HCT116 (cell line): ENCODE data around the gene SRGN. TPM values are rescaled to one million over a fixed set of nuclear protein-coding genes. Genes with fewer than 3 reads are reported as not detected.

ENCODE experiments used
- ATAC-seq: fragments of 200-7000 bp; cut with Tn5 transposase; 2 replicates; pipeline ENCODE4 v1.9.1; 2020; ENCODE audit warnings: mild to moderate bottlenecking, moderate library complexity
- BruUV-seq: library from RNA; stranded (reverse); fragments of 400-500 nt; replicated peaks from 2 replicates; lab custom pipeline; 2021; lab: Mats Ljungman, UMichigan
- CTCF ChIA-PET: fragments of 300-600 bp; sonication (Branson Sonifier 250); formaldehyde crosslinking; loops from one replicate; lab custom pipeline; 2021; ENCODE audit warnings: antibody characterized with exemption; lab: Charles Lee
- POLR2A ChIA-PET: fragments of 300-600, 350-600 bp; sonication (Branson Sonifier 250); formaldehyde crosslinking; loops from one replicate; lab custom pipeline; 2021; ENCODE audit warnings: antibody characterized with exemption; lab: Charles Lee
- RAD21 ChIA-PET, 2 experiments: fragments of 300-600 bp; sonication (Branson Sonifier 250); formaldehyde crosslinking; loops; one replicate each; lab custom pipeline; 2023; ENCODE audit warnings: low total read pairs in 2 of 2; ENCODE audit not compliant: uncharacterized antibody in 2 of 2, unreplicated experiment in 2 of 2, low non-redundant PET in 1 of 2; lab: Charles Lee
- DNase-seq: peaks from one replicate; pipeline ENCODE4 v3.0.0-alpha.2; 2010; ENCODE audit warnings: low read depth, low spot score
- H2AFZ ChIP-seq: fragments of 200-600 bp; shearing (Covaris generic), sonication (generic); 2 replicates; pipeline ENCODE4 v1.6.1; 2017; ENCODE audit warnings: low read depth, mixed run types, mixed read lengths, antibody characterized with exemption, low read length; ENCODE audit not compliant: poor library complexity, severe bottlenecking
- H3K27ac ChIP-seq: 2 replicates; pipeline ENCODE4 v1.5.1; 2012; ENCODE audit warnings: low read depth, low read length
- H3K27me3 ChIP-seq: fragments of 200-600 bp; sonication (generic); 2 replicates; pipeline ENCODE4 v1.6.1; 2016; ENCODE audit warnings: mixed run types, low read length, mixed read lengths; ENCODE audit not compliant: insufficient read depth
- H3K36me3 ChIP-seq, 2 experiments: fragments of 200-500 bp in 1 of 2; fragments of 200-600 bp in 1 of 2; sonication (Bioruptor generic) in 1 of 2; sonication (generic) in 1 of 2; 2 replicates each; pipeline versions ENCODE4 v1.5.1 to v1.6.1; 2014 to 2016; ENCODE audit warnings: low read length in 2 of 2, inconsistent platforms in 1 of 2, mixed read lengths in 1 of 2, mixed run types in 1 of 2; ENCODE audit not compliant: insufficient read depth in 2 of 2, control insufficient read depth in 1 of 2
- H3K4me1 ChIP-seq, 2 experiments: fragments of 200-600 bp in 1 of 2; sonication (generic) in 1 of 2; 2 replicates each; pipeline versions ENCODE4 v1.5.1 to v1.6.1; 2012 to 2017; ENCODE audit warnings: low read length in 2 of 2, inconsistent platforms in 1 of 2, mild to moderate bottlenecking in 1 of 2, mixed read lengths in 1 of 2, mixed run types in 1 of 2, moderate library complexity in 1 of 2; ENCODE audit not compliant: insufficient read depth in 2 of 2, control insufficient read depth in 1 of 2
- H3K4me2 ChIP-seq: fragments of 200-600 bp; sonication (generic); 2 replicates; pipeline ENCODE4 v1.6.1; 2017; ENCODE audit warnings: mixed run types, low read length, mixed read lengths
- H3K4me3 ChIP-seq, 2 experiments: fragments of 200-600 bp in 1 of 2; sonication (generic) in 1 of 2; replicated peaks in 1 of 2; 2 replicates each; pipeline ENCODE4 v1.5.1; 2011 to 2016; ENCODE audit warnings: low read length in 2 of 2, control low read depth in 1 of 2, low read depth in 1 of 2, mild to moderate bottlenecking in 1 of 2, mixed read lengths in 1 of 2, mixed run types in 1 of 2
- H3K79me2 ChIP-seq: fragments of 200-600 bp; sonication (generic); 2 replicates; pipeline ENCODE4 v1.6.1; 2017; ENCODE audit warnings: mild to moderate bottlenecking, mixed run types, low read length, moderate library complexity, mixed read lengths; ENCODE audit not compliant: insufficient read depth
- H3K9ac ChIP-seq: fragments of 200-600 bp; sonication (generic); 2 replicates; pipeline ENCODE4 v1.6.1; 2016; ENCODE audit warnings: low read length, mixed read lengths
- H3K9me2 ChIP-seq: fragments of 200-600 bp; sonication (generic), shearing (Covaris generic); 2 replicates; pipeline ENCODE4 v1.6.1; 2017; ENCODE audit warnings: mixed run types, mild to moderate bottlenecking, moderate library complexity; ENCODE audit not compliant: insufficient read depth
- H3K9me3 ChIP-seq, 2 experiments: fragments of 200-500 bp in 1 of 2; fragments of 200-600 bp in 1 of 2; sonication (Bioruptor generic) in 1 of 2; sonication (generic) in 1 of 2; 2 replicates each; pipeline ENCODE4 v1.6.1; 2014 to 2017; ENCODE audit warnings: low read length in 2 of 2, mixed read lengths in 2 of 2, inconsistent platforms in 1 of 2, low read depth in 1 of 2, mild to moderate bottlenecking in 1 of 2, mixed run types in 1 of 2, moderate library complexity in 1 of 2; ENCODE audit not compliant: control insufficient read depth in 1 of 2, insufficient read depth in 1 of 2
- H4K20me1 ChIP-seq: fragments of 200-600 bp; sonication (generic), shearing (Covaris generic); 2 replicates; pipeline ENCODE4 v1.6.1; 2017; ENCODE audit warnings: mixed run types, mild to moderate bottlenecking, moderate library complexity; ENCODE audit not compliant: insufficient read depth
- RAD21 ChIP-seq: IDR thresholded peaks from 2 replicates; pipeline ENCODE4 v1.6.1; 2012; ENCODE audit warnings: low read depth, mild to moderate bottlenecking
- SIN3A ChIP-seq: IDR thresholded peaks from 2 replicates; pipeline ENCODE4 v1.6.1; 2012; ENCODE audit warnings: low read depth
- YY1 ChIP-seq: IDR thresholded peaks from 2 replicates; pipeline ENCODE4 v1.6.1; 2011; ENCODE audit warnings: low read length, low read depth, moderate library complexity, mild to moderate bottlenecking; ENCODE audit not compliant: insufficient replicate concordance; ENCODE audit errors: extremely low read depth
- ZNF274 ChIP-seq: fragments of 200-500 bp; sonication (Bioruptor generic); IDR thresholded peaks from 2 replicates; pipeline ENCODE4 v1.6.1; 2014; ENCODE audit warnings: mild to moderate bottlenecking, low read depth, low read length, inconsistent platforms
- intact Hi-C: fragments of 100-400 bp; cut with micrococcal nuclease; formaldehyde crosslinking; loops from 2 replicates; pipeline ENCODE4 v1.10.0; 2022
- total RNA-seq: library from RNA; stranded (reverse); gene quantifications from one replicate; pipeline ENCODE4 v1.2.1, GENCODE V29; 2021; ENCODE audit not compliant: unreplicated experiment
- TF ChIP-seq, protein P1 (sequence below), 3 experiments: fragments of 200-600 bp in 1 of 3; sonication (generic) in 1 of 3; IDR thresholded peaks in 2 of 3; conservative IDR thresholded peaks in 1 of 3; 2 replicates each; pipeline ENCODE4 v1.5.1; 2012 to 2017; ENCODE audit warnings: low read depth in 2 of 3, low read length in 2 of 3, antibody characterized with exemption in 1 of 3, borderline replicate concordance in 1 of 3, control low read depth in 1 of 3, mild to moderate bottlenecking in 1 of 3, mixed read lengths in 1 of 3, mixed run types in 1 of 3, moderate library complexity in 1 of 3; ENCODE audit not compliant: insufficient read depth in 1 of 3
- TF ChIP-seq, protein P2 (sequence below): IDR thresholded peaks from 2 replicates; pipeline ENCODE4 v1.6.1; 2012; ENCODE audit warnings: low read depth
- TF ChIP-seq, protein P3 (sequence below): IDR thresholded peaks from 2 replicates; pipeline ENCODE4 v1.6.1; 2012

SRGN gene
- total RNA-seq, 1 experiment from 2014 or later: 1.8 TPM

DNA sequence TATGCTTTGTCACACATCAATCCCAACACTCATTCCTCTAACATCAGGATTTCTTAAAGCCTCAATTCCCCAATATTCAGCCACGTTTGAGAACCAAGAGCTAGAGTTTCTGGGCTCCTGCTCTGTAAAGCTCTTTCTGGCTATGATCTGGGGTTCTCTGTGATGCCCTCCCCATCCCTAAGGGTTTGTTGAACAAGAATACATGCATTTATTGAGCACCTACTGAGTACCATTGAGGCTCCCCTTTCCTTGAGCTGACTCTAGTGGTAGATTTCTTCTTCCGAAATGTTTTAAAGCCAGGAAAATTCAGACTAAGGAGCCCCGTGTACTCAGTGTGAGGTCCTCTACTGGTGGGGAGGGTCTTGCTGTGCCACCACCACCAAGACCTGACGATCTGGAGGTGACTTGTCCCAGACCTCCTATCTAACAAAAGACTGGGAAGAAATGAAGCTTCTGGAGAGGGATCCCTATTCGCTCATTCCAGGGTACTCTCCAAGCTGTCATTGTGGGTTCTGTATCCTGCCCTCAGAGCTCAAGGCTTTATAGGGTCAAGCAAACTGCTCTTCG, 23.1 kb upstream of the SRGN start:
- Histone ChIP-seq H3K9me3 (no peaks in the 10 kb centered on the region), H4K20me1 (no peaks in the 10 kb centered on the region), H2AFZ (no peak overlapping the region), H3K4me2 (no peak overlapping the region), H3K4me1 (peaks cover 0 to 9% of the 10 kb centered on the region in 2 experiments; a peak in 2 of 4 replicates), H3K9ac (no peak overlapping the region), H3K27me3 (no peaks in the 10 kb centered on the region), H3K9me2 (no peaks in the 10 kb centered on the region), H3K4me3 (no peak overlapping the region), H3K79me2 (no peaks in the 10 kb centered on the region), H3K27ac (no peak overlapping the region), H3K36me3 (no peaks in the 10 kb centered on the region)
- intact Hi-C loops: no loop called here
- DNase-seq (no peak), ATAC-seq (no peak)
- no TSS peak for BruUV-seq
- TF ChIP-seq, protein P1, sequence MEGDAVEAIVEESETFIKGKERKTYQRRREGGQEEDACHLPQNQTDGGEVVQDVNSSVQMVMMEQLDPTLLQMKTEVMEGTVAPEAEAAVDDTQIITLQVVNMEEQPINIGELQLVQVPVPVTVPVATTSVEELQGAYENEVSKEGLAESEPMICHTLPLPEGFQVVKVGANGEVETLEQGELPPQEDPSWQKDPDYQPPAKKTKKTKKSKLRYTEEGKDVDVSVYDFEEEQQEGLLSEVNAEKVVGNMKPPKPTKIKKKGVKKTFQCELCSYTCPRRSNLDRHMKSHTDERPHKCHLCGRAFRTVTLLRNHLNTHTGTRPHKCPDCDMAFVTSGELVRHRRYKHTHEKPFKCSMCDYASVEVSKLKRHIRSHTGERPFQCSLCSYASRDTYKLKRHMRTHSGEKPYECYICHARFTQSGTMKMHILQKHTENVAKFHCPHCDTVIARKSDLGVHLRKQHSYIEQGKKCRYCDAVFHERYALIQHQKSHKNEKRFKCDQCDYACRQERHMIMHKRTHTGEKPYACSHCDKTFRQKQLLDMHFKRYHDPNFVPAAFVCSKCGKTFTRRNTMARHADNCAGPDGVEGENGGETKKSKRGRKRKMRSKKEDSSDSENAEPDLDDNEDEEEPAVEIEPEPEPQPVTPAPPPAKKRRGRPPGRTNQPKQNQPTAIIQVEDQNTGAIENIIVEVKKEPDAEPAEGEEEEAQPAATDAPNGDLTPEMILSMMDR (IDR thresholded peaks at IDR 0.05 in 2 of 3, conservative IDR thresholded peaks at IDR 0.05 in 1 of 3; ENCODE audit: borderline replicate concordance in 1 of 3, insufficient read depth in 1 of 3, low read depth in 2 of 3, low read length in 2 of 3): peak in 2 of 3 experiments; percentile 22 to 29; a peak in 1 of 6 replicates
- no peak for TF ChIP-seq YY1
- POLR2A ChIA-PET: no interaction called here
- CTCF ChIA-PET: interaction anchor here (0.7 kb wide), 1 partner anchor 497 kb away, joined by 3 read pairs; no protein-coding TSS in a partner anchor
- RAD21 ChIA-PET: no interaction called here

DNA sequence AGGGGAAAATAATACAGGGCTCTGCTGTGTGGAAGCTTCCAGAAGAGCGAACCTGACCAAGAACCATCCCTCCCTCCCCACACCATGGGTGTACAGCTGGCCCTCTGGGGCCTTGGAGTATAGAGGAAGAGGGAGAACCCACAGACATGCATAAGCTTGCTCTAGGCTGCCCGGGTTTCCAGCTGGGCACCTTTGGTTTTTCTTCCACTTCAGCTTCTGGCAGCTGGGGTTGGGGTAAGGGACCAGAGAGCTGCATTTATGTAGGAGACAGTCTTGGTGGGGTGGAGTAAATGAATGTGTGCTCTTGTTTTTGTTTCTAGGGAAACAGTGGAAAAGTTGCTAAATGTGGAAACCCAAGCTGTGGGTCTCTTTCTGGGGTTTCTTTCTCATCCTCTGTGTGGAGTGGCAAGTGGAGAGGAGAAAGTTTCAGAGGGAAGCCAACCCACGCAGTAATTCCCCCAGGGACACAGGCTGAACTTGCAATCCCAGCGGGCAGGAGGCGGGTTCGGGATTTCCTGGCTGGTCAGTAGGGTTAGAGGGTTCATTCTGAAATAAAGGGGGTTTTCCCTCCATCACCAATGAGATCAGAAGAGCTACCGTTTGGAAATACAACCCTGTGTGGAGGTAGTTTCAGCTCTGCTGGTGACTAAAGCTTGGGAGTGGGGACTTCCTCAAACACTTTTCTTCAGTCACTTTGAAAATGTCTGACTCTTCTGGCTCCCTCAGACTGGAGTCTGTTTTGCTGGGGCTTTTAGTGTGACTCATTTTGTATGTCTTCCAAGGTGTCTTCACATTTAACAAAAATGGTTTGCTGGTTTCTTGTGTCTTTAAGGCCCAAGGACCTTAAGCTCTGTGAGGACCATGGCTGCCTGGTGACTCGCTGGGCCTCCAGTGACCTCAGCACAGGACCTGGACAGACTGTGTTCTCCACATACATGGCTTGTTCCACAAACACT, 22.2 kb upstream of the SRGN start:
- H2AFZ ChIP-seq: no peak overlapping the region
- RAD21 ChIA-PET: no interaction called here
- intact Hi-C loops: no loop called here
- no peak for TF ChIP-seq ZNF274
- TF ChIP-seq RAD21: no peak
- TF ChIP-seq SIN3A: no peak
- TF ChIP-seq, protein P2, sequence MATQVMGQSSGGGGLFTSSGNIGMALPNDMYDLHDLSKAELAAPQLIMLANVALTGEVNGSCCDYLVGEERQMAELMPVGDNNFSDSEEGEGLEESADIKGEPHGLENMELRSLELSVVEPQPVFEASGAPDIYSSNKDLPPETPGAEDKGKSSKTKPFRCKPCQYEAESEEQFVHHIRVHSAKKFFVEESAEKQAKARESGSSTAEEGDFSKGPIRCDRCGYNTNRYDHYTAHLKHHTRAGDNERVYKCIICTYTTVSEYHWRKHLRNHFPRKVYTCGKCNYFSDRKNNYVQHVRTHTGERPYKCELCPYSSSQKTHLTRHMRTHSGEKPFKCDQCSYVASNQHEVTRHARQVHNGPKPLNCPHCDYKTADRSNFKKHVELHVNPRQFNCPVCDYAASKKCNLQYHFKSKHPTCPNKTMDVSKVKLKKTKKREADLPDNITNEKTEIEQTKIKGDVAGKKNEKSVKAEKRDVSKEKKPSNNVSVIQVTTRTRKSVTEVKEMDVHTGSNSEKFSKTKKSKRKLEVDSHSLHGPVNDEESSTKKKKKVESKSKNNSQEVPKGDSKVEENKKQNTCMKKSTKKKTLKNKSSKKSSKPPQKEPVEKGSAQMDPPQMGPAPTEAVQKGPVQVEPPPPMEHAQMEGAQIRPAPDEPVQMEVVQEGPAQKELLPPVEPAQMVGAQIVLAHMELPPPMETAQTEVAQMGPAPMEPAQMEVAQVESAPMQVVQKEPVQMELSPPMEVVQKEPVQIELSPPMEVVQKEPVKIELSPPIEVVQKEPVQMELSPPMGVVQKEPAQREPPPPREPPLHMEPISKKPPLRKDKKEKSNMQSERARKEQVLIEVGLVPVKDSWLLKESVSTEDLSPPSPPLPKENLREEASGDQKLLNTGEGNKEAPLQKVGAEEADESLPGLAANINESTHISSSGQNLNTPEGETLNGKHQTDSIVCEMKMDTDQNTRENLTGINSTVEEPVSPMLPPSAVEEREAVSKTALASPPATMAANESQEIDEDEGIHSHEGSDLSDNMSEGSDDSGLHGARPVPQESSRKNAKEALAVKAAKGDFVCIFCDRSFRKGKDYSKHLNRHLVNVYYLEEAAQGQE: no peak
- TF ChIP-seq, protein P3, sequence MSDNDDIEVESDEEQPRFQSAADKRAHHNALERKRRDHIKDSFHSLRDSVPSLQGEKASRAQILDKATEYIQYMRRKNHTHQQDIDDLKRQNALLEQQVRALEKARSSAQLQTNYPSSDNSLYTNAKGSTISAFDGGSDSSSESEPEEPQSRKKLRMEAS: no peak

More for the DNA sequence above, 22.2 kb upstream of the SRGN start:
- H3K27ac ChIP-seq: no peak overlapping the region
- no peak overlapping the region for H3K4me2 ChIP-seq
- H3K9ac ChIP-seq: no peak overlapping the region
- no peaks in the 10 kb centered on the region for H3K27me3 ChIP-seq
- BruUV-seq: no TSS peak
- H3K36me3 ChIP-seq: no peaks in the 10 kb centered on the region
- no peaks in the 10 kb centered on the region for H3K79me2 ChIP-seq
- no peaks in the 10 kb centered on the region for H3K9me3 ChIP-seq
- ATAC-seq (no peak), DNase-seq (no peak)
- POLR2A ChIA-PET: no interaction called here
- peaks cover 0 to 9% of the 10 kb centered on the region in 2 experiments; a peak in 2 of 4 replicates for H3K4me1 ChIP-seq
- CTCF ChIA-PET: no interaction called here
- H3K4me3 ChIP-seq: no peak overlapping the region
- H4K20me1 ChIP-seq: no peaks in the 10 kb centered on the region
- no peaks in the 10 kb centered on the region for H3K9me2 ChIP-seq
